A549 treated with CpdA at 1 μM for 4 hours (cell line): ENCODE results near the gene LCAT. TPM values are rescaled to one million over a fixed set of nuclear protein-coding genes. Genes with fewer than 3 reads are reported as not detected.

Experiments
- total RNA-seq: library from RNA; stranded (reverse); fragments of 200-300 nt; extraction: Qiagen RNA extraction; gene quantifications from 5 replicates; pipeline ENCODE4 v1.2.3, GENCODE V29; 2022; ENCODE audit warnings: low read depth

The LCAT gene
- 4.9 to 10.8 TPM (median 9.3 TPM) in 5 replicates for total RNA-seq

GRCh38 chr16:67943619-67944504 lies at the start of gene LCAT:
TSS of gene LCAT (minus strand) at chr16:67944120. CDS start at chr16:67944101, 19 bp downstream.

GRCh38 chr16:67979955-67980678 lies 36.2 kb upstream of the LCAT start, which contains the start of gene DPEP3:
TSS of gene DPEP3 (minus strand) at chr16:67980499. CDS start at chr16:67980380, 119 bp downstream.

GRCh38 chr16:67968400-67969253 lies 24.7 kb upstream of the LCAT start, which contains the start of gene SLC12A4:
TSS of gene SLC12A4 (minus strand) at chr16:67968637. CDS start at chr16:67968553, 84 bp downstream.

GRCh38 chr16:67936124-67936879 lies 7.6 kb downstream of the LCAT start, which contains the start of gene PSMB10:
TSS of gene PSMB10 (minus strand) at chr16:67936850. CDS start at chr16:67936749, 101 bp downstream.

GRCh38 chr16:67931712-67932461 lies 12.0 kb downstream of the LCAT start, which contains the start of gene CTRL:
TSS of gene CTRL (minus strand) at chr16:67931862. CDS start at chr16:67931852, 10 bp downstream.

GRCh38 chr16:67892899-67893742 lies 50.8 kb downstream of the LCAT start, which contains the start of gene PSKH1:
TSS of gene PSKH1 (plus strand) at chr16:67893254. CDS start at chr16:67908750, 15,496 bp downstream.

Other genes starting within 250 kb of the LCAT start
- 17.4 to 19.2 TPM (median 17.8 TPM) in 5 replicates for gene GFOD2, start 224.8 kb downstream of the LCAT start, total RNA-seq
- 8.7 to 9.8 TPM (median 9.2 TPM) in 5 replicates for gene RANBP10, start 137.6 kb downstream of the LCAT start, total RNA-seq
- 0.35 to 0.83 TPM (median 0.43 TPM) in 5 replicates for gene TSNAXIP1, start 137.2 kb downstream of the LCAT start, total RNA-seq
- gene THAP11, start 101.8 kb downstream of the LCAT start, total RNA-seq = 24.7 to 45.1 TPM (median 42.2 TPM) in 5 replicates
- 231 to 244 TPM (median 242 TPM) in 5 replicates for gene NUTF2, start 97.2 kb downstream of the LCAT start, total RNA-seq
- 26.9 to 31.8 TPM (median 29.8 TPM) in 5 replicates for gene CENPT, start 96.4 kb downstream of the LCAT start, total RNA-seq
- gene EDC4, start 71.1 kb downstream of the LCAT start, total RNA-seq = 58.5 to 70.6 TPM (median 64.6 TPM) in 5 replicates
- gene NRN1L, start 59.2 kb downstream of the LCAT start, total RNA-seq = 0.17 to 0.29 TPM in 2 of 5 replicates, not detected in the others
- 11.6 to 18.1 TPM (median 15.8 TPM) in 5 replicates for gene PSKH1, start 50.9 kb downstream of the LCAT start, total RNA-seq
- gene CTRL, start 12.3 kb downstream of the LCAT start, total RNA-seq = 1.6 to 2.7 TPM (median 1.8 TPM) in 5 replicates
- 37.4 to 55.9 TPM (median 50.3 TPM) in 5 replicates for gene PSMB10, start 7.3 kb downstream of the LCAT start, total RNA-seq
- 19.7 to 30.7 TPM (median 26.2 TPM) in 5 replicates for gene SLC12A4, start 24.5 kb upstream of the LCAT start, total RNA-seq
- not detected in 5 replicates for gene DPEP3, start 36.4 kb upstream of the LCAT start, total RNA-seq
- not detected in 5 replicates for gene DPEP2, start 55.4 kb upstream of the LCAT start, total RNA-seq
- not detected in 5 replicates for gene DPEP2NB, start 71.8 kb upstream of the LCAT start, total RNA-seq
- 16.6 to 21.2 TPM (median 20.2 TPM) in 5 replicates for gene DDX28, start 79.1 kb upstream of the LCAT start, total RNA-seq
- 15.3 to 18.9 TPM (median 17.7 TPM) in 5 replicates for gene DUS2, start 79.2 kb upstream of the LCAT start, total RNA-seq
- 14.4 to 16.1 TPM (median 15.7 TPM) in 5 replicates for gene NFATC3, start 141.2 kb upstream of the LCAT start, total RNA-seq